Measurements from ENCODE around the gene COLQ. TPM values are rescaled to one million over a fixed set of nuclear protein-coding genes. Genes with fewer than 3 reads are reported as not detected.

The COLQ gene
- total RNA-seq, 1 experiment from 2014 or later, result 0.44 TPM

DNA sequence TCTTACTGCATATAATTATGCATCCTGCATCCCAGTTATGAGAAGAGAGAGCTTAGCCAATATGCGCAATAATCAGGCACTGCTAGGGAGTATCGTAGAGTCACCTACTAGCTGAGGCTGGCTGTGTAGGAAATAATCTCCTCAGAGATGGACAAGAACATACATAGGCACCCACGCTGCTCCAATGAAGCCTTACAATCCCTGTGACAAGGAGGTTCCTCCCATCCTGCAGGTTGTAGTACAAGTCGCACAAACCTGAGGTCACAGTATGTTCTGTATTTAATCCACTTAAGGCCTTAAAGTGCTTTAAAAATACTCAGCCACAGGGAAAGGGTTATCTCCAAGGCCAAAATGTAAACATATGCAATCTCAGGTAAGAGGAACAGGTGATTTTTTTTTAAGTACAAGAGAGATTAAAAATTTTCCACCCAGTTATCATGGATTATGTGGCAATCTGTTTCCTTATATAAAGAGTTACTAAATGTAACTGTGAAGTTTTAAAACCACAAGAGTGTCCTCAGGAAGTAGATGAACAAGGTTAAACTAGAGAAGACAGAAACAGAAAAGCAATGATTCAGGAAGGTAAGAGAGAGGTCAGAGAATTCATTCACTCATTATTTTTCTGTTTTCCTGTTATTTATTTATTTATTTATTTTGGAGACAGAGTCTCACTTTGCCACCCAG, 7.5 kb upstream of the COLQ start:
- no peak for DNase-seq (ENCODE audit: unreplicated experiment)
- CTCF ChIA-PET, result interaction anchor here (1.0 kb wide), 1 partner anchor 261 kb away, joined by 3 read pairs; no protein-coding TSS in a partner anchor
- BruUV-seq (replicated peaks), result no TSS peak

DNA sequence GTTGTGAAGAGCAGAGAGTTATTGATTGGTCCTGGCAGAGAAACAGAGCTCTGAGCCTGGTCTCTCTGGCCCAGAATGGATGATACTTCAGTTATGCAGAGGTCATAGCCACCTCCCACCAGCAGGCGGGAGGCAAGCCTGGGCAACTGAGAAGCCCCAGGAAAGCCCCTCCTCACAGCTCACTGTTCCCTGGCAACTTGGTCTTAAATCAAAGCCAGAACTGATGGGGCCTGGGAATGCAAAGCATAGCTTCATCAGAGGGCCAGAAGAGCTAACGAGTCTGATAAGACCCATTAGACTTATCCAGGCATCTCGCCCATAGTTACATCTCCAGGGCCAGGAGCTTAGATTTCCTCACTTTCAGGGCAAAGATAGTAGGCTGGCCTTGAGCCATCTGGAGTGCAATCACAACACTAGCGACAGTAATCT, 5.5 kb upstream of the COLQ start:
- BruUV-seq (replicated peaks), result no TSS peak
- no peak for DNase-seq (ENCODE audit: unreplicated experiment)
- H3K4me3 Mint-ChIP-seq (ENCODE audit: unreplicated experiment), result no peak overlapping the region
- ChIA-PET CTCF (interaction anchor here (0.6 to 1.0 kb wide), 2 partner anchors 9 to 370 kb away, joined by 3 read pairs; no protein-coding TSS in a partner anchor), POLR2A (no interaction called here)
- no peaks in the 10 kb centered on the region for H3K4me1 Mint-ChIP-seq (ENCODE audit: insufficient read depth, unreplicated experiment)
- no peaks in the 10 kb centered on the region for H3K36me3 Mint-ChIP-seq (ENCODE audit: insufficient read depth, unreplicated experiment)
- H3K27me3 Mint-ChIP-seq (ENCODE audit: insufficient read depth, unreplicated experiment), result no peaks in the 10 kb centered on the region
- no peak overlapping the region for H3K27ac Mint-ChIP-seq (ENCODE audit: low read depth, unreplicated experiment)
- intact Hi-C loops (cut with micrococcal nuclease), result no loop called here
- H3K9me3 Mint-ChIP-seq (ENCODE audit: unreplicated experiment), result no peaks in the 10 kb centered on the region
- TF ChIP-seq, protein P1, sequence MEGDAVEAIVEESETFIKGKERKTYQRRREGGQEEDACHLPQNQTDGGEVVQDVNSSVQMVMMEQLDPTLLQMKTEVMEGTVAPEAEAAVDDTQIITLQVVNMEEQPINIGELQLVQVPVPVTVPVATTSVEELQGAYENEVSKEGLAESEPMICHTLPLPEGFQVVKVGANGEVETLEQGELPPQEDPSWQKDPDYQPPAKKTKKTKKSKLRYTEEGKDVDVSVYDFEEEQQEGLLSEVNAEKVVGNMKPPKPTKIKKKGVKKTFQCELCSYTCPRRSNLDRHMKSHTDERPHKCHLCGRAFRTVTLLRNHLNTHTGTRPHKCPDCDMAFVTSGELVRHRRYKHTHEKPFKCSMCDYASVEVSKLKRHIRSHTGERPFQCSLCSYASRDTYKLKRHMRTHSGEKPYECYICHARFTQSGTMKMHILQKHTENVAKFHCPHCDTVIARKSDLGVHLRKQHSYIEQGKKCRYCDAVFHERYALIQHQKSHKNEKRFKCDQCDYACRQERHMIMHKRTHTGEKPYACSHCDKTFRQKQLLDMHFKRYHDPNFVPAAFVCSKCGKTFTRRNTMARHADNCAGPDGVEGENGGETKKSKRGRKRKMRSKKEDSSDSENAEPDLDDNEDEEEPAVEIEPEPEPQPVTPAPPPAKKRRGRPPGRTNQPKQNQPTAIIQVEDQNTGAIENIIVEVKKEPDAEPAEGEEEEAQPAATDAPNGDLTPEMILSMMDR (IDR thresholded peaks at IDR 0.05; ENCODE audit: unreplicated experiment), result no peak

More for the DNA sequence above, 7.5 kb upstream of the COLQ start:
- TF ChIP-seq, protein P1 (IDR thresholded peaks at IDR 0.05; ENCODE audit: unreplicated experiment), result no peak
- H3K9me3 Mint-ChIP-seq (ENCODE audit: unreplicated experiment), result no peaks in the 10 kb centered on the region
- POLR2A ChIA-PET, result no interaction called here
- H3K27me3 Mint-ChIP-seq (ENCODE audit: insufficient read depth, unreplicated experiment), result no peaks in the 10 kb centered on the region
- intact Hi-C loops (cut with micrococcal nuclease), result no loop called here
- H3K4me3 Mint-ChIP-seq (ENCODE audit: unreplicated experiment), result no peak overlapping the region
- no peaks in the 10 kb centered on the region for H3K4me1 Mint-ChIP-seq (ENCODE audit: insufficient read depth, unreplicated experiment)
- H3K27ac Mint-ChIP-seq (ENCODE audit: low read depth, unreplicated experiment), result no peak overlapping the region
- H3K36me3 Mint-ChIP-seq (ENCODE audit: insufficient read depth, unreplicated experiment), result no peaks in the 10 kb centered on the region

DNA sequence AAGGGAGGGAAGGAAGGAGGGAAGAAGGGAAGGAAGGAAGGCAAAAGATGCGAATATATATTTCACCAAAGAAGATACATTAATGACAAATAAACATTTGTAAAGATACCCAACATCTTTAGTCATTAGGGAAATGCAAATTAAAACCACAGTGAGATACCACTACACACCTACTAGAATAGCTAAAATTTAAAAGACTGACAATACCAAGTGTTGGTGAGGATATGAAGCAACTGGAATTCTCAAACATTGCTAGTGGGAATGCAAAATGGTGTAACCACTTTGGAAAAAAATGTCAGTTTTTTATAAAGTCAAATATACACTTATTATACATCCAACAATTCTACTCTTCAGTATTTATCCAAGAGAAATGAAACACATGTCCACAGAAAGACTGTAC, 4.3 kb upstream of the COLQ start:
- TF ChIP-seq, protein P1 (IDR thresholded peaks at IDR 0.05; ENCODE audit: unreplicated experiment), result no peak
- ChIA-PET POLR2A (no interaction called here), CTCF (interaction anchor here (1.3 kb wide), 1 partner anchor 13 kb away, joined by 4 read pairs; no protein-coding TSS in a partner anchor)
- BruUV-seq (replicated peaks), result no TSS peak
- H3K27ac Mint-ChIP-seq (ENCODE audit: low read depth, unreplicated experiment), result no peak overlapping the region
- H3K36me3 Mint-ChIP-seq (ENCODE audit: insufficient read depth, unreplicated experiment), result no peaks in the 10 kb centered on the region
- no peaks in the 10 kb centered on the region for H3K27me3 Mint-ChIP-seq (ENCODE audit: insufficient read depth, unreplicated experiment)
- intact Hi-C loops (cut with micrococcal nuclease), result no loop called here
- H3K4me3 Mint-ChIP-seq (ENCODE audit: unreplicated experiment), result no peak overlapping the region
- DNase-seq (ENCODE audit: unreplicated experiment), result no peak
- H3K4me1 Mint-ChIP-seq (ENCODE audit: insufficient read depth, unreplicated experiment), result no peaks in the 10 kb centered on the region
- no peaks in the 10 kb centered on the region for H3K9me3 Mint-ChIP-seq (ENCODE audit: unreplicated experiment)

DNA sequence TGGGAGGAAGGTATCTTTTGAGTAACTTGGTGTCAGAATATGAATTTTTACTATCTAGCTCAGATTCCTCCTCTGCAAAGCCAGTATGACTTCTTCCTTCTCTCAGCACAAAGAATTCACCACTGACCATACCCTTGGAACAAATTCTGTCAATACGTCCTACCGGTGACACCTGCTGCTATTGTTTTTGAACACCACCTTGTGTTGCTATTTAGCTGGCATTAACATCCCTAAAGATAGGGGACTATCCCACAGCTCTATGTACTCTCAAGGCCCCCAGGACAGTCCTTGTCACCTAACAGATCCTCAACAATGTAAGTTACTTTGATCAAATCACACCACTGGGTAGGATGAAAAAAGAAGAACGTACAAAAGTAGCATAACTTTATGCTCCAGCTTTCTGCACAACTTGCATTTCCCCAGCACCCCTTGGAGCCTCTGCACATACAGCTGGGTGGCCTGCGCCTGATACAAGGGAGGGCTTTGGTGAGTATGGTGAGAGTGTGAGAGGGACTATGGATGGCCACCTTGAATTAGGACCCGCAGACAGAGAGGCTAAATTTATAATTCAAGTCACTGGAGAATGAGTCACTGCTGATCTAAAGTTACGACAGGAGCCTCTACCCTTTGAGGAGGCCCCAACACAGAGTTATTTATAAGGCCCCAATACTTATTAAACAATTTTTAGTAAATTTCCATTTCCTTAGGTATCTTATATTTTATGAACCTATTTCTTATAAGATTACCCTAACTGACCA, 2.3 kb upstream of the COLQ start:
- no peaks in the 10 kb centered on the region for H3K27me3 Mint-ChIP-seq (ENCODE audit: insufficient read depth, unreplicated experiment)
- ChIA-PET CTCF (no interaction called here), POLR2A (interaction anchor here (0.7 kb wide), 1 partner anchor 9 kb away, joined by 4 read pairs; no protein-coding TSS in a partner anchor)
- DNase-seq (ENCODE audit: unreplicated experiment), result no peak
- no peaks in the 10 kb centered on the region for H3K36me3 Mint-ChIP-seq (ENCODE audit: insufficient read depth, unreplicated experiment)
- H3K27ac Mint-ChIP-seq (ENCODE audit: low read depth, unreplicated experiment), result no peak overlapping the region
- no peaks in the 10 kb centered on the region for H3K9me3 Mint-ChIP-seq (ENCODE audit: unreplicated experiment)
- no peak overlapping the region for H3K4me3 Mint-ChIP-seq (ENCODE audit: unreplicated experiment)
- BruUV-seq (replicated peaks), result no TSS peak
- intact Hi-C loops (cut with micrococcal nuclease), result no loop called here
- H3K4me1 Mint-ChIP-seq (ENCODE audit: insufficient read depth, unreplicated experiment), result no peaks in the 10 kb centered on the region
- TF ChIP-seq, protein P1 (IDR thresholded peaks at IDR 0.05; ENCODE audit: unreplicated experiment), result no peak
